HG03575 (cell line): ENCODE measurements around the gene SCYL2.
"Not testable (repeated sequence)": the region's sequence is repeated elsewhere in the genome, so short reads cannot be mapped to it uniquely, and the experiment has no call there.

Experiments used
- ATAC-seq: cut with Tn5 transposase; IDR thresholded peaks from one replicate; pipeline ENCODE4 v1.9.1; 2021; ENCODE audit not compliant: unreplicated experiment, insufficient number of reproducible peaks, low FRiP score; ENCODE audit errors: extremely low read depth

The SCYL2 gene

DNA sequence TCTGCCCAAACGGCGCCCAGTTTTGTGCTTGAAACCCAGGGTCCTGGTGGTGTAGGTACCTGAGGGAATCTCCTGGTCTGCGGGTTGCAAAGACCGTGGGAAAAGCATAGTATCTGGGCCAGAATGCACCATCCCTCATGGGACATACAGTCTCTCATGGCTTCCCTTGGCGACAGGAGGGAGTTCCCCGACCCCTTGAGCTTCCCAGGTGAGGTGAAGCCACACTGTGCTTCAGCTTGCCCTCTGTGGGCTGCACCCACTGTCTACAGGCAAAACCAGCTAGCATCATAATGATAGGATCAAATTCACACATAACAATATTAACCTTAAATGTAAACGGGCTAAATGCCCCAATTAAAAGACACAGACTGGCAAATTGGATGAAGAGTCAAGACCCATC, 37.4 kb downstream of the SCYL2 start:
- ATAC-seq, result not testable (repeated sequence)

DNA sequence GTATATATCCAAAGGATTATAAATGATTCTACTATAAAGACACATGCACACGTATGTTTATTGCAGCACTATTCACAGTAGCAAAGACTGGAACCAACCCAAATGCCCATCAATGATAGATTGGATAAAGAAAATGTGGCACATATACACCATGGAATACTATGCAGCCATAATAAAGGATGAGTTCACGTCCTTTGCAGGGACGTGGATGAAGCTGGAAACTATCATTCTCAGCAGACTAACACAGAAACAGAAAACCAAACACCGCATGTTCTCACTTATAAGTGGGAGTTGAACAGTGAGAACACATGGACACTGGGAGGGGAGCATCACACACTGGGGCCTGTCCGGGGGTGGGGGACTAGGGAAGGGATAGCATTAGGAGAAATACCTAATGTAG, 41.2 kb downstream of the SCYL2 start:
- ATAC-seq, result not testable (repeated sequence)

DNA sequence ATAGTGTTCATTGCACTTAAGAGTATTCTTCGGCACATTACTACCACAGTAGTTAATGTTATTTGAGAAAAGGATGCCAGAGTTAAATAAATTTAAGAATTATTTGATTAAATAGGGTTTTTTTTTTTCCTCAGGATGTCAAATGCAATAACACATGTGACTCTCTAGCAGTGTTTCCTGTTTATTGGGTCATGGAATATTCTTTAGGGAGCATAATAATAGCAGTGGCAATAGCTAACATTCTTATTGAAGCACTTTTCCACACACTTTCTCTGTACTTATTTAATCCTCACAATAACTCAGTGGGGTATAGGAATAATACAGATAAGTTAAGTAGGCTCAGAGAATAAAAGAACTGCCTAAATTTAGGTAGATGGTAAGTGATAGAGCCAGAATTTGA, 44.3 kb downstream of the SCYL2 start:
- no peak for ATAC-seq

DNA sequence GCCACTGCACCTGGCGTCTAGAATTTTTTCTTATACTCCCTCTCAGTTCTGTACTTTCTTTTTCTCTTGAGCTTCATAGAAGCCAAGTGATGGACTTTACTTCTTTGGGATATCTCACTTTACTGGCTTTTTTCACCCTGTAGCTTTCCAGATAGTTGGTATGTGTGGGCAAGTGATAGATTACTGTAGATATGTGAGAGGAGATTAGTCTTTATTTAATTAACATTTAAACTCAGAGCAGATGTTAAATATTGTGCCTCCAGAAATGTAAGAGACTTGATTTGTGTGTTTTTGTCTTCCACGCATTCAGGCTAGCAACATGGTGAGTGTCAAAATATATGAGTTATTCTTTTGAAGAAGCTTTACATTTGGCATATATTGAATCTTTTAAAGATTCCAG, 50.4 kb downstream of the SCYL2 start:
- no peak for ATAC-seq

DNA sequence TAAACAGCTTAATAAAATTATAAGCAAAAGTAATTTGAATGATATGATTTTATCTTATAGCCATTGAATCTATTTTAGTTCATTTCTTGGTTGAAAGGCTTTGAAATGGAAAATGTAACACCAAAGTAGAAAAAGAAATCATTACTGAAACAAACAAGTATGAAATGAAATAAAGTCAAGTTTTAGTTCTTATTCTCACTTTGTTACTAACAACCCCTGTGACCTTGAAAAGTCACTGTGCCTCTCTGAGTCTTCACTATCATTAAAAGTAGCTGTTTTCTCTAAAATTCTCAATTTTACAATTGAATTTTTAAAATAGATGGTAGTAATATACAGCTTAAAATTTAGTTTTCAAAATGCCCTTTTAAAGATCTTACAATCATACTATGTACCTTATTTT, 57.5 kb downstream of the SCYL2 start:
- no peak for ATAC-seq

DNA sequence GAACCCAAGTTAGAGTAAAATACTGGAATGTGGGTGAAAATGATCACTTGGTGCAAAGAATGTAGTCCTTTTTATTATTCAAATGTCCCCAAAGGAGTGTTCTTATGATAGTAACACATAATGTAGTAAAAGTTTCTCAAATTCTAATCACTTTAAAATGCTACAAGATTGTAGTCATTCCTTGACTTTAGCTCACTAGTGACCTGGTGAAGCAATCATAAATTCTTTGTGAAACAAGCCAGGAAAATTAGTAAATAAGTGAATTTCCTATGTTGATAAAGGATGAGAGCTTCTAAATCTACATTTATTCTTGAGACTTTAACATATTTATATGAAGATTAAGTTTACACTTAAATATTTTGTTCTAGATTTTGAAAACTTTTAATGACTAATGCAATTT, 59.2 kb downstream of the SCYL2 start:
- no peak for ATAC-seq

DNA sequence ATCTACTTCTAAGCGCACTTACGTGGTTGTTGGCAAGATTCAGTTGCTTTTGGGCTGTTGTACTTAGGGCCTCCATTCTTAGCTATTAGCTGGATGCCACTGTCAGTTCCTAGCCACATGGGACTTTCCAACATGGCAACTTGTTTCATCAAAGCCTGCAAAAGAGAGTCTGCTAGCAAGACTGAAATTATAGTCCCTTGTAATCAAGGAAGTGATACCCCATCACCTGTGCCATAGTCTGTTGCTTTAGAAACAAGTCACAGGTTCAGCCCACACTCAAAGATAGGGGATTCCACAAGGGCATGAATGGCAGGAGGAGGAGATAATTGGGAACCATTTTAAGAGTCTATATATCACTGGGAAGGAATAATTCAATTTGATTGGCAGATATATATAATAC, 62.8 kb downstream of the SCYL2 start:
- ATAC-seq, result peak; percentile 69

DNA sequence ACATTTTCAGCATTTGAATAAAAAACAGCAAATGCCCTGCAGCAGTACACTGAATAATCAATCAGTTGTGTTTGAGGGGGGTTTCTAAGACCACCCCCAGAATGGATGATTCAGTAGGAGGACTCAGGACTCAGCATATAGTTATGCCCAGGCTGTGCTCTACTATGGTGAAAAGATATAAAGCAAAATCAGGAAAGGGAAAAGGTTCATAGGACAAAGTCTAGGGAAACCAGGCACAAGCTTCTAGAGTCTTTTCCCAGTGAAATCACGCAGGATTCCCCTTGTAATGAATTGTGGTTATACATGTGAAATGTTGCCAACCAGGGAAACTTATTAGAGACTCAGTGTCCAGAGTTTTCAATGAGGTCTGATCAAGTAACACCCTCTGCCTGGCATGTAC, 64.9 kb downstream of the SCYL2 start:
- ATAC-seq, result no peak

DNA sequence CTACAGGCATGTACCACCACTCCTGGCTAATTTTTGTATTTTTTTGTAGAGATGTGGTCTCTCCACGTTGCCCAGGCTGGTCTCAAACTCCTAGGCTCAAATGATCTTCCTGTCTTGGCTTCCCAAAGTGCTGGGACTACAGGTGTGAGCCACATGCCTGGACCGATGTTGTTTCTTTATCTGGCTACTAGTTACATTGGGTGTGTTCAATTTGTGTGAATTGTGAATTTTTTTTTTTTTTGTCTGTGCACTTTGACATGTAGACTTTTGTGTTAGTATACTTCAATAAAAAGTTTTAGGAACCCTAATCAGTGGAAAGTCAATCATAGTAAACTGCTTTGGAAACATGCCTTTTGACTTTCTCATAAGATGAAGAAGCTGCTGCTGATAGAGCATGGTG, 65.9 kb downstream of the SCYL2 start:
- ATAC-seq, result no peak

DNA sequence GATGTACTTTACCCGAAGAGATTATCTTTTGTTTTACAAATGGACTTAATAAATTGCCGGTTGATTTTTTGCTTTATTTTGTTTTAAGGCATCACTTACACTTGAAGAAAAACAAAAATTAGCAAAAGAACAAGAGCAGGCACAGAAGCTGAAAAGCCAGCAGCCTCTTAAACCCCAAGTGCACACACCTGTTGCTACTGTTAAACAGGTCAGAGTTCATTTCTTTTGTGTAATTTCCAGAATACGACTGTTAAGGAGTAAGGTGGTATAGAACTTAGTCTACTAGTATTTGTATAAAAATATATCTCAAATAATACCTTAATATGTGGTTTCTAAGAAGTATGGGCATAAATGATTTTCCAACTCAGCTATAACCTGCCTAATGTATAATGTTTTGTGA, 70.3 kb downstream of the SCYL2 start:
- ATAC-seq, result no peak

DNA sequence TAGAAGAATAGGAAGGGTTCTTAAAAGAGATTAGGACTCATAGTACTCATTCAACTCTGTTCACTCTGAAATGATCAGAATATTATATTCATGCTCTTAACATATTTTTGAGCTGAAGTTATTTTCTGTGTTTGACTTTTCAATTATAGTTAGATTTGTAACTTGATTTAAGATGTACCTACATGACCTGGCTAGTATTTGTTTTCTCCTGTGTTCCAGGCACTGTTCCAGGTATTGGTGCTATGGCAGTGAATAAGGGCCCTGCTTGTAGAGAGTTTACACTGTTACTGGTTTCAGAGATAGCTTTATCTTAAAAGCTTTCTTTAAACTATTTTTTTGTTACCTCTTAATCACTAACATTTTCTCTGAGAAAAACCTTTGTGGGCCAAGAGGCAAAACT, 70.8 kb downstream of the SCYL2 start:
- ATAC-seq, result no peak

DNA sequence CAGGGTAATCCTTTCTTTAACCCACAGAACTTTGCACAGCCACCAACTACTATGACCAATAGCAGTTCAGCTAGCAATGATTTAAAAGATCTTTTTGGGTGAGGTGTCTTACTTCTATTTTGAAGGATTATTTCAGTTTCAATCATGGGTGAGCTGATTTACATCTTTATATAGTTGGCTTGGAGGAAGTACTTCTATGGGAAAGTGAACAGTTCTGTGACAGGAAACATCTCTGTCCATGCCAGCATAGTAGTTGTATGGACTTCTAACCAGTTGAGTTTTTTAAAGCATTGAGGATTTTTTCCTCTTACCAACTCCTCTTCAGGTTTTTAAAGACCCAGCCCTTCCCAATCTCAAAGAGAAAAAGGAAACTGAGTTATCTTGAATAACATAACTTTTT, 72.1 kb downstream of the SCYL2 start:
- no peak for ATAC-seq

DNA sequence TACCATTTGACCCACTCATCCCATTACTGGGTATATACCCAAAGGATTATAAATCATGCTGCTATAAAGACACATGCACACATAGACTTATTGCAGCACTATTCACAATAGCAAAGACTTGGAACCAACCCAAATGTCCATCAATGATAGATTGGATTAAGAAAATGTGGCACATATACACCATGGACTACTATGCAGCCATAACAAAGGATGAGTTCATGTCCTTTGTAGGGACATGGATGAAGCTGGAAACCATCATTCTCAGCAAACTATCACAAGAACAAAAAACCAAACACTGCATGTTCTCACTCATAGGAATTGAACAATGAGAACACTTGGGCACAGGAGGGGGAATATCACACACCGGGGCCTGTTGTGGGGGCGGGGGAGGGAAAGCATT, 75.9 kb downstream of the SCYL2 start:
- ATAC-seq, result not testable (repeated sequence)

DNA sequence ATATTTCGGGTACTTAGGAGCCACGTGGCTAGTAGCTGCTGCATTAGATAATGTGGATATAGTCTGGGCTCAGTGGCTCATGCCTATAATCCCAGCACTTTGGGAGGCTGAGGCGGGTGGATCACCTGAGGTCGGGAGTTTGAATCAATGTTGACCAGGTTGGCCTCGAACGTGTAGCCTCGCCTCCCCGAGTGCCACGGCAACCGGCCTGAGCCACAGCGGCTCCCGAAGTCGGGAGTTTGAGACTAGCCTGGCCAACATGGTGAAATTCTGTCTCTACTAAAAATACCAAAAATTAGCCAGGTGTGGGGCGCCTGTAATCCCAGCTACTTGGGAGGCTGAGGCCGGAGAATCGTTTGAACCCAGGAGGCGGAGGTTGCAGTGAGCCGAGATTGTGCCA, 77.4 kb downstream of the SCYL2 start:
- not testable (repeated sequence) for ATAC-seq

DNA sequence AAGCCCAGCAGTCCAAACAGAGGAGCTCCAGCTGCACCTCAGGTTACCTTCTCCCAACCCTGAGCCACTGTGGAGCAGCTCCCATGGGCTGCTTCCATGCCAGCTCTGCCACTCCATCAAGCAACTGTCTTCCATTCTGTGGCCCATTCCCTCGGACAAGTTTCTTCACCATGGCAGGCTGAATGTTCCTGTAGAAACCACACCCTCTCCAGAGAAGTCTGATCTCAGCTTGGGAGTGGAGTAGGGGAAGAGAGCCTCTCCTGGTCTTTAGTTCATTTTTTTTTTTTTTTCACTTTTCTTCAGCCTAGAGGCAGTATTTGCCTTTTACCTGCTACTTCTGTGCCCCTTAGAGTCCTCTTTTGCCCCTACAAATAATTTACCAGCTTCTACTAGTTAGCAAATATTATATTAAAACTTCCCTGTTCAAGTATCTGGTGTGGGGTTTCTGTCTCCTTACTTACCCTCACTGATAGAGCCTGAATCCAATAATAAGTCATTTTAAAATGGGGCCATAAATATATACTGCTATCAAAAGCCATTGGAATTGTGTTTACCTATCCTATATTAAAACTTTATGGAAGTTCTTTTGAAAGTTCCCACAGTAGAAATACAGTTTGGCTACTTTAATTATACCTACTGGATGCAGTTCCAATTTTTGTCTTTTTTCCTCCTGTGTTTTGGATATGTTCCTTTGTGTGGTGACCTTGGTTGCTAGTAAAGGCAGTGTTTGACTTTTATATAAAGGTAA, 78.2 kb downstream of the SCYL2 start:
- ATAC-seq, result no peak

DNA sequence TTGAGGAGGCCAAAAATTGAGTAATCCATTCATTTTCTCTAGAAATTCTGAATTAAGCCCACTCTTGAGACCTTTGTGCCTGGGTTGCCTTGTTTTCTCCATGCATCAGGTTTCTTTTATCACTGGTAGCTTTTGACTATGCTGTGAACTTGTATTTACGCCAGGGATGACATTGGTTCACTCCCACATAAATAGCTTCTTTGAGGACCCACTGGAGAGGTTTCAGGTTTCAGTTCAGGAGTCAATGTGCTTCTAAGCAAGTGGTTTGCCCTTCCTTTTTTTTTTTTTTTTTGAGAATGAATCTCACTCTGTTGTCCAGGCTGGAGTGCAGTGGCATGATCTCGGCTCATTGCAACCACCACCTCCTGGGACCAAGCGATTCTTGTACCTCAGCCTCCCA, 79.7 kb downstream of the SCYL2 start:
- no peak for ATAC-seq

DNA sequence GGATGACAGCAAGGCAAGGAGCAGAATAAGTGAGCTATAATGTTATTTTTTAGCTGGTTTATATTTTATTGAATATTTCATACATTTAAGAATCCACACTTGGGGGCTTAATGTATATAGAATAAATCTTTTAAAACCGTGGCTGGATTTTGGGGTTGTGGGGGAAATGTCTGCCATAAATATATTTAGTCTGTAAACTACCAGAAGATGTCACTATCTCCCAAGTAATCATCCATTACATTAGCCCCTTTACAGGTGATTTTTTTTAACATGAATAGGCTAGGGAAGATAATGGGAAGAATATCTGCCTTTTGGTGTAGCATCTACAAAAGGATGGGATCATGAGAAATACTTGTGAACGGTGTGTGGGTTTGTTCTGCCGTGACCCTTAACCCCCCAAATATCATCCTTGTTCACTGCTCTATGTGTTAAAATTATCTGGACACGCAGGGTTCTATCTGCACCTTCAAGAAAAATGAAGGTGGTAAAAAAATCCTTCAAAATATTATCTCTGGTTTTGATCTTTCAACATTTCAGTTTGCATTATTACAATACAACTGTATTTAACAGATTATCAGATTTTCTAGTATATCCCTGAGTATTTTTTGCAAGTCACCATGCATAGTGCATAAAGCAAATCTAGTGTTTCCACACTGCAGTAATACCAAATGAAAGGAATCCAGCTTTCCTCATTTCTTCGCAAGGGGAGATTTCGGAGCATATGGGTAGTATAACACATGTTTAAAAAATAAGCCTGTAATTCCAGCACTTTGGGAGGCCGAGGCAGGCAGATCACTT, 81.9 kb downstream of the SCYL2 start:
- ATAC-seq, result no peak

DNA sequence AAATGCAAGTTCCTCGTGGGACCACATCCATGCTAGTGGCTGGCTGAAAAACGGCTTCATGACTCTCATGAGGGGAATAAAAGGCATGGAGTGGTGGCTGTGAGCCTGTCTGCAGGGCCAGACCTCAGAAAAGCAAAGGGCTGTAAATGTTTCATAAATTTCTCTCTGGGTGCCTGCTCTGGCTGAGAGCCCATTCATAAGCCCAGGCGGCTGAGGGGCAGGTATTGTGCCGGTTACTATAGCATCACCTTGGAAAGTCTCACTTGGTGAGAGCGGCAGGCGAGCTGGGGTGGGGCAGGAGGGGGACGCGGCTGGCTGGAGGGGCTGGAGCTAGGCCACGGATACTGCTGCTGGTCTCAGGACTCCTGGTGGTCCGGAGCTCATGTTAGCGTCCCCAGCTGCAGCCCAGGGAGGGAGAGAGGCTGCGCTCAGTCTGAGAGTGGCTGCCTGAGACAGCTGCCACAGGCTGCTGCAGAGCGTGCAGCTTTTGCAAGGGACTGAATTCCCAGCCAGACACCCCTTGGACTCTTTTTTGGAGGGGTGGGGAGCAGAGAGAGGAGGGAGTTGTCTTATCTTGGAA, 89.8 kb downstream of the SCYL2 start, which contains the start of gene SLC17A8:
Gene SLC17A8 (plus strand): TSS at position 431 of the 580 bp plus-strand sequence. CDS start 318 bp downstream, outside the sequence.
- ATAC-seq, result no peak

DNA sequence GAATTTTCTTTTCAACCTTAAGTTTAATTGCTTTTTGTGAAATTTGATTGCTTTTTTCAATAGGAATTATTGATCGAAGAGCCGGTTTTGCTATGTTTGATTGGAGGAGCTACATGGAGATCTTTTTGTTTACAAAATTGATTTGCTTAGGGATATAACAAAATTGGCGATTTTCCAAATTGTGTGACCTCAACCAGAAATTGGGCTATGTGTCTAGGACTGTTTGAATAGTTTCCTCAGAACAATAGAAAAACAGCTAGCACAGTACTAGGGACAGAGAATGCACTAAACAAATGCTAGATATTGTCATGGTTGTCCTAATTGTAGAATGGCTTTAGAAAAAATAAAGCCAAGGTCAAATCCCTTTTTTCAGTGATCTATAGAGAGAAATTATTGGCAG, 92.3 kb downstream of the SCYL2 start:
- no peak for ATAC-seq

DNA sequence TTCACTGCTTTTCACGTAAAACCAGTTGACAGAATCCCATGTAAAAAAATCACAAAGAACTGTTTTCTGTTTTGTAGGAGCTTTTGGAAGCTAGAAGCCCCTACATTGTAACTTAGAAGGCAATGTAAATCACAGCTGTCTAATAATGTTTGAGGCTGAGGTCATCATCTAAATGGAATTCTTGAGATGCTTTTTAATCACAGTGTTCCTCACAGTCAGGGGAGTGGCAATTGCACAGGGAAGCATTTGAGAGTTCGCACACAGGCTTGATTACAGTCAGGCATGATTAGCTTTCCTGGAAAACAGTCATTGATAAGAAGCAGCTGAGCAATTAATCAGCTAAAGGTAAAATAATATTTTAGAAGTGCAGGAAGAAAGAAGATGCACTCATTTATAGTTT, 92.8 kb downstream of the SCYL2 start:
- ATAC-seq, result no peak
